Endothelial cell of umbilical vein (primary cell): Measurements from ENCODE around the gene AACS. TPM values are rescaled to one million over a fixed set of nuclear protein-coding genes. Genes with fewer than 3 reads are reported as not detected.

Experiments used
- BruUV-seq: library from RNA; stranded (reverse); fragments of 400-500 nt; replicated peaks from 2 replicates; lab custom pipeline; 2021; lab: Mats Ljungman, UMichigan
- CTCF ChIA-PET: fragments of 300-600, 350-600 bp; sonication (Branson Sonifier 250); formaldehyde crosslinking; loops from one replicate; lab custom pipeline; 2021; ENCODE audit warnings: antibody characterized with exemption, inconsistent platforms; lab: Charles Lee
- POLR2A ChIA-PET: fragments of 300-600, 350-600 bp; sonication (Branson Sonifier 250); formaldehyde crosslinking; loops from one replicate; lab custom pipeline; 2021; ENCODE audit warnings: antibody characterized with exemption, inconsistent platforms; lab: Charles Lee
- DNase-seq: peaks from one replicate; pipeline ENCODE4 v3.0.0-alpha.2; 2011; ENCODE audit warnings: low read depth, low spot score
- FAIRE-seq: peaks from 2 replicates; lab custom pipeline; 2011; peaks lifted over from hg19 to GRCh38; lab: Jason Lieb, UNC
- H2AFZ ChIP-seq: 2 replicates; pipeline ENCODE4 v1.6.0; 2012; ENCODE audit warnings: low read depth, low read length, control low read depth, inconsistent platforms
- H3K27ac ChIP-seq: 2 replicates; pipeline ENCODE4 v1.5.1; 2011; ENCODE audit warnings: low read depth, mild to moderate bottlenecking, control low read depth, low read length, moderate library complexity; ENCODE audit not compliant: insufficient read depth
- H3K27me3 ChIP-seq, 2 experiments: 2 replicates each; pipeline versions ENCODE4 v1.6.0 to v1.6.1; 2011; ENCODE audit warnings: low read length in 2 of 2, mixed read lengths in 1 of 2; ENCODE audit not compliant: control insufficient read depth in 2 of 2, insufficient read depth in 2 of 2
- H3K36me3 ChIP-seq, 2 experiments: 2 replicates in 1 of 2; 3 replicates in 1 of 2; pipeline ENCODE4 v1.5.1; 2011; ENCODE audit warnings: low read length in 2 of 2, mild to moderate bottlenecking in 1 of 2, moderate library complexity in 1 of 2; ENCODE audit not compliant: control insufficient read depth in 2 of 2, insufficient read depth in 2 of 2; ENCODE audit errors: extremely low read depth in 1 of 2
- H3K4me1 ChIP-seq: 3 replicates; pipeline ENCODE4 v1.5.1; 2011; ENCODE audit warnings: mild to moderate bottlenecking, low read length; ENCODE audit not compliant: control insufficient read depth, insufficient read depth; ENCODE audit errors: extremely low read depth
- H3K4me2 ChIP-seq: 2 replicates; pipeline ENCODE4 v1.6.1; 2011; ENCODE audit warnings: low read length, control low read depth, mixed read lengths; ENCODE audit not compliant: insufficient read depth
- H3K4me3 ChIP-seq, 3 experiments: fragments of 200-600 bp in 1 of 3; sonication (generic), shearing (Covaris generic) in 1 of 3; replicated peaks in 1 of 3; 2 replicates each; pipeline ENCODE4 v1.5.1; 2011 to 2016; ENCODE audit warnings: control low read depth in 3 of 3, low read length in 3 of 3, mild to moderate bottlenecking in 2 of 3, inconsistent platforms in 1 of 3, low read depth in 1 of 3, moderate library complexity in 1 of 3; ENCODE audit not compliant: insufficient read depth in 1 of 3
- H3K79me2 ChIP-seq: 2 replicates; pipeline ENCODE4 v1.6.0; 2012; ENCODE audit warnings: low read length, inconsistent platforms; ENCODE audit not compliant: control insufficient read depth, insufficient read depth
- H3K9ac ChIP-seq: replicated peaks from 2 replicates; pipeline ENCODE3; 2011; ENCODE audit warnings: low read length, control low read depth; ENCODE audit not compliant: insufficient read depth; ENCODE audit errors: extremely low read depth
- H3K9me1 ChIP-seq: replicated peaks from 3 replicates; pipeline ENCODE4 v1.6.0; 2011; ENCODE audit warnings: mild to moderate bottlenecking, low read length; ENCODE audit not compliant: control insufficient read depth, insufficient read depth; ENCODE audit errors: extremely low read depth
- H3K9me3 ChIP-seq: replicated peaks from 2 replicates; pipeline ENCODE4 v1.5.1; 2012; ENCODE audit warnings: low read length, inconsistent platforms; ENCODE audit not compliant: control insufficient read depth, insufficient read depth
- H4K20me1 ChIP-seq: replicated peaks from 2 replicates; pipeline ENCODE3; 2011; ENCODE audit warnings: mild to moderate bottlenecking, low read length; ENCODE audit not compliant: control insufficient read depth, insufficient read depth; ENCODE audit errors: extremely low read depth
- CTCF ChIP-seq, 2 donors: IDR thresholded peaks; 1 replicate in 1 of 2; 2 replicates in 1 of 2; pipeline ENCODE4 v1.5.1; 2011; ENCODE audit warnings: low read length in 2 of 2, mild to moderate bottlenecking in 2 of 2, moderate library complexity in 2 of 2, control low read depth in 1 of 2, inconsistent platforms in 1 of 2, low read depth in 1 of 2; ENCODE audit not compliant: insufficient read depth in 1 of 2; ENCODE audit errors: extremely low read depth in 1 of 2
- EZH2 ChIP-seq: IDR thresholded peaks from 2 replicates; pipeline ENCODE4 v1.6.1; 2012; ENCODE audit warnings: borderline replicate concordance, low read depth, mild to moderate bottlenecking, moderate library complexity, low read length, inconsistent platforms; ENCODE audit not compliant: severe bottlenecking
- FOS ChIP-seq: IDR thresholded peaks from 2 replicates; pipeline ENCODE4 v1.6.1; 2011; ENCODE audit warnings: mild to moderate bottlenecking, low read length, moderate library complexity, borderline replicate concordance; ENCODE audit not compliant: insufficient read depth
- GATA2 ChIP-seq: IDR thresholded peaks from 2 replicates; pipeline ENCODE4 v1.7.0; 2011; ENCODE audit warnings: low read depth, mild to moderate bottlenecking, moderate library complexity, mixed read lengths, low read length; ENCODE audit not compliant: insufficient read length, insufficient read depth
- JUN ChIP-seq: IDR thresholded peaks from 2 replicates; pipeline ENCODE4 v1.6.1; 2011; ENCODE audit warnings: borderline replicate concordance, low read depth; ENCODE audit not compliant: insufficient read length, insufficient read depth
- MAX ChIP-seq: IDR thresholded peaks from 2 replicates; pipeline ENCODE4 v1.6.1; 2011; ENCODE audit not compliant: insufficient read depth, insufficient read length
- MYC ChIP-seq: IDR thresholded peaks from one replicate; pipeline ENCODE4 v1.6.1; 2011; ENCODE audit warnings: mild to moderate bottlenecking, low read depth, low read length
- POLR2A ChIP-seq: IDR thresholded peaks from 2 replicates; pipeline ENCODE4 v1.6.1; 2012; ENCODE audit warnings: low read depth, mild to moderate bottlenecking, control low read depth, low read length
- POLR2AphosphoS5 ChIP-seq: IDR thresholded peaks from 2 replicates; pipeline ENCODE4 v1.6.1; 2012; ENCODE audit warnings: low read depth, mild to moderate bottlenecking, control low read depth, low read length, moderate library complexity; ENCODE audit not compliant: insufficient read depth
- dilution Hi-C: fragments of 300-500 bp; cut with MboI; formaldehyde crosslinking; loops from one replicate; pipeline ENCODE4 v1.15.0; 2019; ENCODE audit warnings: low sequenced_read_pairs; ENCODE audit not compliant: extremely low pct_ligation_motif_present
- intact Hi-C: fragments of 100-400 bp; cut with micrococcal nuclease; formaldehyde crosslinking; loops from one replicate; pipeline ENCODE4 v1.10.0; 2022
- polyA plus RNA-seq, 4 experiments: library from polyadenylated mRNA; depleted of rRNA in 3 of 4; stranded (reverse) in 3 of 4; unstranded in 1 of 4; fragments of >200 nt; gene quantifications; 2 replicates each; pipeline versions ENCODE4 v1.2.1 to v1.2.3, GENCODE V29; 2011 to 2012; ENCODE audit warnings: missing spikeins in 1 of 4
- total RNA-seq: library from RNA; stranded (reverse); gene quantifications from 2 replicates; pipeline ENCODE4 v1.2.3, GENCODE V29; 2021

AACS gene
- total and polyA plus RNA-seq, 2 donors (not counting 3 experiments of a cell fraction or from before 2014, with no cell fraction given), result 34.7 to 40.3 TPM

GRCh38 chr12:125169870-125170269, 104.6 kb downstream of the AACS start:
- TF ChIP-seq MAX, result no peak
- no peak for TF ChIP-seq JUN
- no peak for TF ChIP-seq CTCF (IDR thresholded peaks at IDR 0.05; ENCODE audit: extremely low read depth in 1 of 2, insufficient read depth in 1 of 2, low read depth in 1 of 2, low read length in 2 of 2)
- TF ChIP-seq EZH2, result no peak
- no peak for TF ChIP-seq MYC
- no peak for TF ChIP-seq POLR2AphosphoS5
- TF ChIP-seq GATA2, result no peak
- TF ChIP-seq FOS, result no peak
- no peak for TF ChIP-seq POLR2A
- H3K27me3 ChIP-seq, result no peaks in the 10 kb centered on the region
- DNase-seq (no peak), FAIRE-seq (no peak)
- no TSS peak for BruUV-seq
- H3K36me3 ChIP-seq, result no peaks in the 10 kb centered on the region
- no peak overlapping the region for H3K4me2 ChIP-seq
- no peak overlapping the region for H3K27ac ChIP-seq
- intact Hi-C loops, result no loop called here
- no peak overlapping the region for H3K9ac ChIP-seq
- no peaks in the 10 kb centered on the region for H3K9me3 ChIP-seq
- no peaks in the 10 kb centered on the region for H3K9me1 ChIP-seq
- CTCF ChIA-PET, result interaction anchor here (2.7 kb wide), 1 partner anchor 14 kb away, joined by 11 read pairs; no protein-coding TSS in a partner anchor
- H4K20me1 ChIP-seq, result no peaks in the 10 kb centered on the region
- POLR2A ChIA-PET, result no interaction called here
- dilution Hi-C loops, result no loop called here
- H3K79me2 ChIP-seq, result no peaks in the 10 kb centered on the region
- no peaks in the 10 kb centered on the region for H3K4me1 ChIP-seq
- no peak overlapping the region for H2AFZ ChIP-seq
- no peak overlapping the region for H3K4me3 ChIP-seq
